Pulmonary artery endothelial cell (primary cell): ENCODE results near the gene STXBP4. TPM values are rescaled to one million over a fixed set of nuclear protein-coding genes. Genes with fewer than 3 reads are reported as not detected.

Experiments
- DNase-seq: peaks from one replicate; pipeline ENCODE4 v3.0.0-alpha.2; 2011; ENCODE audit warnings: low read depth, low spot score
- total RNA-seq: library from RNA; depleted of rRNA; stranded (reverse); fragments of >200 nt; gene quantifications from 2 replicates; pipeline ENCODE4 v1.2.3, GENCODE V29; 2014

The STXBP4 gene, protein sequence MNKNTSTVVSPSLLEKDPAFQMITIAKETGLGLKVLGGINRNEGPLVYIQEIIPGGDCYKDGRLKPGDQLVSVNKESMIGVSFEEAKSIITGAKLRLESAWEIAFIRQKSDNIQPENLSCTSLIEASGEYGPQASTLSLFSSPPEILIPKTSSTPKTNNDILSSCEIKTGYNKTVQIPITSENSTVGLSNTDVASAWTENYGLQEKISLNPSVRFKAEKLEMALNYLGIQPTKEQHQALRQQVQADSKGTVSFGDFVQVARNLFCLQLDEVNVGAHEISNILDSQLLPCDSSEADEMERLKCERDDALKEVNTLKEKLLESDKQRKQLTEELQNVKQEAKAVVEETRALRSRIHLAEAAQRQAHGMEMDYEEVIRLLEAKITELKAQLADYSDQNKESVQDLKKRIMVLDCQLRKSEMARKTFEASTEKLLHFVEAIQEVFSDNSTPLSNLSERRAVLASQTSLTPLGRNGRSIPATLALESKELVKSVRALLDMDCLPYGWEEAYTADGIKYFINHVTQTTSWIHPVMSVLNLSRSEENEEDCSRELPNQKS
- 6.6 and 16.0 TPM in 2 replicates for total RNA-seq

DNA sequence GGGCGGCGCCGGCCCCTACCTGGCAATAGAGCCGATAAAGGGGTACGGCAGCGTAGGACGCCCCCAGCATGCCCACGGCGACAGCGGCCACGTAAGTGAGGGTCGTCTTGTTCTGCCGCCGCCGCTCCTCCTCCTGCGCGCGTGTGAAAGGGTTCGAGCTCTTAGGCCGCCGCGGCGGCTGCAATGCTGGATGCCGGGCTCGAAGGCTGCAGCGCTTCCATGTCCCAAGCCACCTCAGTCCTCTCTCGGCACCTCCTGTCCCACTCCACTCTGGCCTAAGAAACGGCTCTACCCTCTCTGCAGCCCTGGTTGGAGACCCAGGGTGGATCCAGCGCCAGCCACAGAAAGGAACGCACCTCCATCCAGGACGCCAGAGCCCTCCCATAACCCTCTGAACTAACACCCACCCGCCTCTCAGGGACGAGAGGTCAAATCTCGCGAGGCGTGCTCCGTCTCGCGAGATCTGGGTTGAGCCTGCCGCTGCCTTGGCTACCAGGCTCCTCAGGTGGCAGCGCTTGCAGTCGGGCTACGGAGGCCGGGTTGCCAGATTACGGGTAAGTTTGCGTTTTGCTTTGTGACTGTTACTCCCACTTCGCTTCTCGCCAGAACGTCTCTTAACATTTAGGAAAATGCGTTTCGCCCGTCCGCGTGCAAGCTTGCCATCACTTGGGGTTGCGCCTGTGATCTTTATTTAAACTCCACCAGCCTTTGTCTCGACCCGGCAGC, at the start of gene STXBP4, which contains the start of gene COX11:
Gene STXBP4, plus strand, starts transcription at position 504 of the 726 bp plus-strand sequence. CDS start 17,455 bp downstream, outside the sequence.
Gene COX11, minus strand, starts transcription at position 393 of the 726 bp plus-strand sequence. Its CDS starts 8 bp downstream, at position 385.
- peak; percentile 88 for DNase-seq

DNA sequence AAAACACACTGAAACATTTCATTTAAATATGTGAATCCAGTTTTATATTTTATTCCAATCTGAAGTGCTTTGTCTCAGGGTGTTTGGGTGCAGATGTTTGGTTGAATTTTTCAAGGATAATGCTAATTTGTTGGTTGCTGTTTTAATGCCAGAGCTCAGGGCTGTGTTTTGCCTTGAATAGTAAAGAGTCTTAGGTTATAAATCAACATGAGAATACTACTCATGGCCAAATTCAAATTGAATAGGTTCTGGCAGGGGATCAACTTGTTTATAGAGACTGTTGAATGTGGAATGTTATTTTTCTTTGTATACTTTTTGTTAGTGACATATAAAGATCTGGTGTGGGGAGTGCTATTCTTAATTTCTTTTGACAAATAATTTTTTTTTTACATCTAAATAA, 49.1 kb upstream of the STXBP4 start:
- no peak for DNase-seq

DNA sequence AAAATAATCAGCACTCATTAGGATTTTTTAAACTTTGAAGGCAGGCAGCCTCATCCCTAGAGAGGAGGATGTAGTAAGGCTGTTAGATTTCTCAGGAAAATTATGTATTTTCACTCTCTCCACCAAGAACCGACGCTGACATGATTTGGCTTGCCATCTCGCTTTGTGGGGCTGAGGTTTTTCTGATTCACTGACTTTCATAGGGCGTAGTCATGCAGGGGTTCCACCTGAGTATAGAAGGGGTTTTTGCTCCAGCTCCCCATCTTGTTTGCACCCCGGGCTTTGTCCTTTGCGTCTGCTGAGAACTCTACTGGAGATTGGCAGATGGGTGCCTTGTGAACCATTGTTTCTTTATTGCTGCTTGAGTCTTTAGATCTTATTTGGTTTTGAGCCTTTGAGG, 47.7 kb upstream of the STXBP4 start:
- DNase-seq, result no peak

DNA sequence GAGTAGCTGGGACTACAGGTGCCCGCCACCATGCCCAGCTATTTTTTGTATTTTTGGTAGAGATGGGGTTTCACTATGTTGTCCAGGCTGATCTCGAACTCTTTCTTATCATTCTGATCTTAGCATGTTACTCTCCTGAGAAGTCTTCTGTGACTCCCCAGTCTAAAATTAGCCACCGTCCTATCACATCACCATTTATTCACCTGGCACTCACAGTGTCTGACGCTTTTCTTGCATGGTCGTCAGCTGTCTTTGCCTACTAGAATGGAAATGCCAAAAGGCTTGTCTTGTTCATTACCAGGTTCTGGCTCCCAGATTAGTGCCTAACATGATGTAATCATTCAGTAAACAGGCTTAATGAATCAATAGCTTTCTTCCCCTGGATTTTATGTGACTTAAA, 44.2 kb upstream of the STXBP4 start:
- no peak for DNase-seq

DNA sequence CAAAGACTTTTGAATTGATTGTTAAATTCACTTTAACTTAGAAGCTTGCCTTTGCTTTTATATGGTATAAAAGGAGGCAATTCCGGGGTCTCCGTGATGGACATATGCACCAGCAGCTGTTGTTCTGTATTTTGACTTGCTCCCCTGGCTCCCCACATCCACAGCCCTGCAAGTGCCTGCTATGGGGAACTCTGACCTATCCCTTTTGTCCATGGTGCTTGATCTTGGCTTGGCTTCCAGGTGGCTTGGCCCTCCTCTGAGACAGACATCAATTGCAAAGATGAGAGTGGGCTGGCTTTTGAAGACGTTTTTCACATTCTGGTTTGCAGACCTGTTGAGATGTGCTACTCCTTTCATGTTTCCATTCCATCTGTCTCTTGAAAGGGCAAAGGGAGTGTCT, 41.0 kb upstream of the STXBP4 start:
- DNase-seq, result no peak

DNA sequence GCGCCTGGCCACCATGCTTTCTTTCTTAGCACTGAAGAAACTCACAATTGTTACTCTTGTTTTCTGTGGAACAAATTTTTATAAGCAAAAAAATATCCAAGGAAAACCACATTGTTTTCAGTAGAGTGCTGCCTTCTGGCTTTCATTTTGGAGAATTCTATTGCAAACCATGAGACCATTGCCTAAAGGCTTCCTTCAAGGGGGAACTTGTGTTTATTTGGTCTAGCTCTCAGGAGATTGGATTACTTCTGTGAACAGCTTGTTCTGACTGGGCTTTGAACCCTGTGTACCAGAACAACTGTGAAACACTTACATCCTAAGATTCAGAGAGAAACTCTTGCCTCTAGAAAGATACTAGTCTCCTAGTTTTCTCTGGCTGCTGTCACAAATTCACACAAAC, 35.9 kb upstream of the STXBP4 start:
- no peak for DNase-seq

DNA sequence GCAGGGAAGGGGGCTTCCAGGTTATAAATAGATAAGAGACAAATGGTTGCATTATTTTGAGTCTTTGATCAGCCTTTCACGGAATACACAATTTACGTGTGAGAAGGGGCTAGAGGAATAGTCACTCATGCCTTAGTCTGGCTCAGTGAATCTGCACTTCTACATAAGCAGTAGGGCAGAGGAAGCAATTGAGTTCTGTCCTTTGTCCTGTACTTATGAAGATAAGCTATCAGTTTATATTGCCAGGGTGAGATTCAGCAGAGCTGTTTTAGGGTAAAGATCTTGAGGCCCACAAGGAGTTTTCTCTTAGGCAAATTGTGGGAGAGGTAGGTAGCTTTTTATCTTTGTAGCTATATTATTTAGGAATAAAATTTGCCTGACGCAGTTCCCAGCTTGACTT, 34.6 kb upstream of the STXBP4 start:
- DNase-seq, result no peak

DNA sequence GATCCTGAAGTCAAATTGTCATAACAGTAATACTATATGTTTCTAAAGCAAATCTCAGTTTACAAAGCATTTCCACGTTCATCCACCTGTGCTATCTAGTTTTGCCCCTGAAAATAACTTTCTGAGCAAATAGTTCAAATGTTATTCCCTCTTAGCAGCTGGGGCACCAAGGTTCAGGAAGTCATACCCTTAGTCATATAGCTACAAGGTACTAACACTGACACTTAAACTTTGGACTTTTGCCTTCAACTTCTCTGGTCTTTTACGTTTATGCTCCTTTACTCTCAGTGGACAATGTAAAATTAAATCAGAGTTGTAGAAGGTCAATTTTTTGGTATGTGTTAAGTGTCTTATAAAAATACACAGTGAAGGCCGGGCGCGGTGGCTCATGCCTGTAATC, 33.1 kb upstream of the STXBP4 start:
- no peak for DNase-seq

DNA sequence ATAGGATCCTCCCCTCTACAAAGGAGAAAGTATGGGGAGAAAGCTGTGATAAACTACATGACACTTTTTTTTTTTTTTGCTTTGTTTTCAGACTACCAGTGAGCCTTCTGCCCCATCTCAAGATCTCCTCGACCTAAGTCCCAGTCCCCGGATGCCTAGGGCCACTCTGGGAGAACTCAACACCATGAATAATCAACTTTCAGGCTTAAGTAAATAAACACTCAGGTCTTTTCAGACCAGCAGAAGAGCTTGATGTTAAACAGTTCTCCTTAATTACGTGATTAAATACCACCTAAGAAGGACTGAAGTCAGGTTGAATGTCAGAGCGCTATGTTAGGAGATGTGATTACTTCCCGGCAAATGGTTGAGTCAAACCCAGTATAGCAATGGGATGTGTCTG, 31.5 kb upstream of the STXBP4 start:
- DNase-seq, result no peak

DNA sequence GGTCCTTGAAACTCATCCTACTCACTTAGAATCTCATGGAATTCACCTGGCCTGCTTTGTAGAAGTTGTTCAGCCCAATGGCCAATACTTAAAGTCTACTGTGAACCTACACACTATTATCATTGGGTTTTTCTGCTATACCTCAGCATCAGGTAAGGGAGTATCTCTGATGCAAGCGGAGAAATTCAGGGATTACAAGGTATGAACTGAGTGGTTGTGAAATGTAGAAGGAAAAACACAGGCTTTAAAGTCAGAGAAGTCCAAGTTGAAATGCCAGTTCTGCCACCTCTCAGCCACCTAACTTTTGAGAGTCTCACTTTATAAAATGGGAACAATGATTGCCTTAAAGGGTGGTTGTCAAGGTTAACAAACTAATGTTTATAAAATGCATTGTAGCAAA, 31.1 kb upstream of the STXBP4 start:
- no peak for DNase-seq

DNA sequence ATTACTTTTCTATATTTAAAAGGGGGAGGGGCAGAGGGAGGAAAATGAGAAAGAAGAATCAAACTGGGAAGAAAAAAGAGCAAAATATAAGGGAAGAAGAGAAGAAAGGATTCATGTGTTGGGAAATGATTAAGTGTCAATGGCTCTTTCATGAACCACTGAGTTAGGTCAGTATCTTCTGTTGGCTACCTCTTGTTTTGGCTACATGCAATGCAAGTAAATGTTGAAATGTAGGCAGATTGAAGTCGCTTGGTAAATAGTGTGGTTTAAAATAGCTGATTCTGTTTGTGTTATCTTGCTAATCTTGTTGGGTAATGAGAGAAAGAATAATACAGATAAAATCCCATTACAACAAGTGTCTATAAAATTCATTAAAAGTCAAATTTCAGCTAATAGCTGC, 27.3 kb upstream of the STXBP4 start:
- DNase-seq, result no peak

DNA sequence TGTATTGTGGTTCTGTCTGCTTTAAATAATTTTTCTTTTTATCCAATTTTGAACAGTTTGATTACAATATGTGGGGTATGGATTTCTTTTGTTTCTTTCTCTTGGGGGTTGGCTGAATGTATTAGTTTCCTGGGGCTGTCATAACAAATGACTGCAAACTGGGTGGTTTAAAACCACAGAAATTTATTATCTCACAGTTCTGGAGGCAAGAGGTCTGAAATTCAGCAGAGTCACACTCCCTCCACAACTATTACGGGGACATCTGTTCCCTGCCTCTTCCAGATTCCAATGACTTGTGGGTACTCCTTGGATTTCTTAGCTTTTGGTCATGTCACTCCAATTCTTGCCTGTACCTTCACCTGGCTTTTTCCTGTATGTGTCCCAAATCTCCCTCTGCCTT, 23.8 kb upstream of the STXBP4 start:
- DNase-seq, result no peak

DNA sequence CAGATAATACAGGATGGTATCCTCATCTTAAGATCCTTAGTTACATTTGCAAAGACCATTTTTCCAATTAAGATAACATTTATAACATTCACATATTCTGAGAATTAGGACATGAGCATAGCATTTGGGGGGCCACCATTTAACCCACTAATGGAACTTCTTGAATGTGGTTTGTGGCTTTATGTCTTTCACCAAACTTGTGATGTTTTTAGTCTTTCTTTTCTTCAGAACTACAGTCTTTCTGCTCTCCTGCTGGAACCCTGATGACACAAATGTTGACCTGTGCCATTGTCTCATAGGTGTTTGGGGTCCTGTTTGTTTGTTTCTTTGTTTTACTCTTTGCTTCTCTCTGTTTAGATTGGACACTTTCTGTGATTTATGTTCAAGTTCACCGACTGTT, 23.3 kb upstream of the STXBP4 start:
- no peak for DNase-seq

DNA sequence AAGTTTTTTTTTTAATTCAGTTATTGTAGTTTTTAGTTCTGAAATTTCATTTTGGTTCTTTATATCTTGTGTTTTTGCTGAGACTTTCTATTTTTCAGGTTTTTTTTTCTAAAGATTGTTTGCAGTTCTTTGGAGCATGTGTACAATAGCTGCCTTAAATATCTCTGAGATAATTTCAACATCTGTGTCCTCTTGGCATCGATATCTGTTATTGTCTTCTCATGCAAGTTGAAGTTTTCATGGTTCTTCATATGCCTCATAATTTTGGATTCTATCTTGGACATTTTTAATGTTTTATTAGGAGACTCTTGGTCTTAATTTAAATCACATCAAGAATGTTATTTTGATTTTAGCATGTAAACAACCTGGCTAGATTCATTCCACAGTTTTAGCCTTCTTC, 22.9 kb upstream of the STXBP4 start:
- DNase-seq, result no peak

DNA sequence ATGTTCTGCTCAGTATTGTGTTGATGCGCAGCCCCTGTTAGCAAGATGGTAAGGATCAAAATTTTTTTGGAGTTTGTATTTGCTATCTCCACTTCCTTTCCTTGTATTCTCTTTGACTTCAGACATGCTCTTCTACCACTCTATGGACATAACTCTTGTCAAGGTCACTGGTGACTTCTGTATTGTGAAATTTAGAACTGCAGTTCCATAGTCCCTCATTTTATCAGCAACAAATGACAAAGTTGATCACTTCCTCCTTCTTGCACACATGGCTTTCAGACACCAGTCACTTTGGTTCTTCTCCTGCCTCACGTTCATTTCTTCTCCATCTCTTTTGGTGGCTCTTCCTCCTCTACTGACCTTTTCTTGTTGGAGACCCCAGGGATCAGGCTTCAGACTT, 21.2 kb upstream of the STXBP4 start:
- DNase-seq, result no peak

DNA sequence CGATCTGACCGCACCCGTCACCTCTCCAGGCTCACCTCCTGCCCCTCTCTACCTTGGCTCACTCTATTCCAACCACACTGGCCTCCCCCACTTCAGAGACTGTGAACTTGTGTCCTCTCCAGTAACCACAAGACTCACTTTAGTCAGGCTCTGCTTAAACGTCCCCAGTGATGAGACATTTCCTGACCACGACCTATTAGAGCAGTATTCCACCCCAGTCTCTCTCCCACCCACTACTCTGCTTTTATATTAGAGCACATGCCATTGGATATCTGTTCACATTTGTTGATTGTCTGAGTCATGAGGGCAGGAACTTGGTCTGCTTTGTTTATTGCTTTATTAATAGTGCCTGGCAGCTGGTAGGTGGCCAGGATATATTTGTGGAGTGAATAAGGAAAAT, 20.2 kb upstream of the STXBP4 start:
- peak; percentile 19 for DNase-seq

DNA sequence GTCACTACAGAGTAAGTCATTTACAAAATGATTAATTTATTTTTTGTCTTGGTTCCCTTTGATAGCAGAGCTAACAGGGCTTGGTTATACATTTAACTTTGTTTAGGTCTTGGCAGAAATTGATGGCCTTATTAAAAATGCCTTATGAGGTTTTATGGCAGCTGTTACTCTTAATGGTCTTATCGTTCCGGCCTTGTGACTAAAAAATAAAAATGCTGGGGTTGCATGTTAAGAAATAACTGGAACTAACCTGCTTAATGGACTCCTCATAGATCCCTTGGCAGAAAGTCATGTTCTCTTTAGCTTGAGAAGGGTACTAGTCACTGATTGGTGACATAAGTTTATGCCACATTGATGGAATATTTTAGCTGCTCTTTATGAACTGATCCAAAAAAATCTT, 18.4 kb upstream of the STXBP4 start:
- DNase-seq, result no peak

DNA sequence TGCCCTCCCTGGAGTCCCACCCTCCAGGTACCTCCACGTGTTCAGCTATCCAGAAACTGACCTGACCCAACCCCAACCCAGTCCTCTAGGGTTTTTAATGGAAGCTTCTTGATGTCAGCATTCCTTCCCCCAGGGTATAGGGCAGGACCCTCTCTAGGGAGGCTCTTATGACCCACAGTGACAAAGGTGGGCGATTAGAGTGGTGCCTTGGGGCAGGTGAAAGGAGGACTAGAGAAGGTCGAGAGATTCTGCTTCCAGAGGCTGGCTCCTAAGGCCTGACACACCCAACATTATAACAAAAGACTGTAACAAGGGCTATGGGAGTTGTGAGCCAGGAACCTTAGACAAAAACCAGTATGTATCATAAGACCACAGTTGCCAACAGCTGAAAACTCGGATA, 17.3 kb upstream of the STXBP4 start:
- DNase-seq, result no peak

DNA sequence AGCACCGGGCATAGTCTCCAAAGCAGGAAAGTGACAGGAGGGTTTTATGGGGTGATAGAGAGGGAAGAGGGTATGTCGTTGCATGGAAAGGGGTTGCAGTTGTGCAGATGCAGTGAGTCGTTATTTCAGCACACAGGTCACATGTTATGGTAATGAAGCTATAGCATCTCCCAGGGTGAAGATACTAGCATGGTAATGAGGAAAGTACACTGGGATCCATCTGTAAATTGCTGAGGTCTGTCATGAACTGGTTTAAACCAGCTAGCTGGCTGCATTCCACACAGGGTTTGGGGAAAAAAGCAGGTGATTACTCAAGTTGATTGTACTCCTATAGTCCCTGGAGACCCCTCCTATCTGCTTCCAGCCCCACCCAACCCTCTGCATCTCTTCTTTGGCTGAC, 11.8 kb upstream of the STXBP4 start:
- no peak for DNase-seq

DNA sequence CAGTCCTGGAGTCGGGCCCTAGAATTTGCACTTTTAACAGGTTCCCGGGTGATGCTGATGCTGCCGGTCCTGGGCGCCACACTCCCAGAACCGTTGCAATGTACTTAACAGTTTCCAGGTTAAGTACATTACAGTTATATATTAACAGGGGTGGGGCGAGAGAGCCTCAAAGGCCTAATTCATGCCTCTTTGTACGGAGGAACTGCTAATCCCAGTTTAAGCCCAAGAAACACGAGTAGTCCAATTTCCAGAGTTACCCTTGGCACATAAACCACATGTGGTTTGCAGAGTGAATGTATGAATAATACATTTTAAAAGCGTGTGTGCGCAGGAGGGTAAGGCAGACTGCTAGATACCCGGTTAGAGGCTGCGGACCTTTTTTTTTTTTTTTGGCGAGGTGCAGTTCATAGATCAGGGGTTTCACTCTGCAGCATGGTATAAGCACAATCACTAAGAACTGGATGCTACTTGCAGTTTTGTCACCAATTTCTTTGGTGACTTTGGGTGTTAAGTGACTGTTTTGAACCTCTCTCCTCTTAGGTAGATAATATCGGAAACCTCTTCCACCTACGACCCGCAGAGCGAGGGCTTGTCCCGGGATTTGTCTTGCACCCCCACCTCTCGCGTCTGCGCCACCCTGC, 824 bp upstream of the STXBP4 start:
- no peak for DNase-seq

DNA sequence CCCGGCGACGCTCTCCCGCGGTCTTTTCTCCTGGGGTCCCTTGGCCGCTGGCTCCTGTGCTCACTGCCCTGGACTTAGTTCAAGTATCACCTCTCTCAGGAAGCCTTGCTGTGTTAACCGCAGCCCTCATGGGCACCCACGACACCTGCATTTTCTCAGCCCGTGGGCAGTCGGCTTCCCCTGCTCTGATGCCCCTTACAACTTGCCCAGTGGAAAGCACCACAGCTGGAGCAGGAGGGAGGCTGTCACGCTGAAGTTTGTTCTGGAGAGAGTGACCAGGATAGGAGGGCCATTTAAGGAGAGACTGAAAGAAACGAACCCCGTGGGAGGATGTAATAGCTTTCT, 395 bp downstream of the STXBP4 start:
- no peak for DNase-seq
